Measurements from ENCODE around the gene ADGRD1.

ADGRD1 gene

GRCh38 chr12:130966443-130967030 is 12.8 kb downstream of the ADGRD1 start:
- no peak for DNase-seq (ENCODE audit: low spot score)

DNA sequence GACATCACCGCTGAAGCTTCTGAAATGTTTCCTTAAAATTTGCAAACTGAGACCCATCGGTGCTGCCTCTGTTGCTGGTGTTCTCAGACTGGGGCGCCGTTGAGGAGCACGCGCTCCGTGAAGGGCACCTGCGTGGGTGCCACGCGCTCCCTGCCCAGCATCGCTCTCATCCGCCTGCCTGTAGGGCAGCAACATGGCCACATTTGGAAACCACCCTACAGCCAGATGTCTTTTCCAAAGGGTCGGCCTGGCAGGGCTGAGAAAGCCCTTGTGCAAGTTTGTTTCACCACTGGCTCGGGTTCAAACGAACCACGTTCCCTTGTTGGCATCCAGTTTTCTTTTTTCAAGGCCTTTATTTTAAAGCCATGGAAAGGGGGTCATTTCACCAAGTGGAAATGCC is 13.9 kb downstream of the ADGRD1 start:
- DNase-seq (ENCODE audit: low spot score), result no peak

DNA sequence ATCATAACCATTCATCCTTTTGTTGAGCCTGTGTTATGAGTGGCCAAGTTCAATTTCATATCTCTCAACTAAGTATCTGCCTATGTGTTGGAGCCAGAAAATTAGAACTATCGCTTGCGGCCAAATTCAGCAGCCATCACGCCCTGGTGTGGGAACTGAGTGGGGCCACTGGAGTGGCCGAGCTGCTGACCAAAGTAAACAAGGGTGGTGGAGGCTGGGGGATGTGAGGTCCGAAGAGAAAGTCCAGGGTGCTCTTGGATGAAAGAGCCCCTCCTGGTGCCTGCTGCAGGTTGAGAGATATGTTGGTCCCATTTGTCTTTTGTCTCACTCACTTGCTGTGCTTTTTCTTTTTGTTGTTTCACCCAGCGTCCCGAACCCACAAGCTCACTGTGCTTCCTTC is 14.9 kb downstream of the ADGRD1 start:
- DNase-seq (ENCODE audit: low spot score), result no peak

DNA sequence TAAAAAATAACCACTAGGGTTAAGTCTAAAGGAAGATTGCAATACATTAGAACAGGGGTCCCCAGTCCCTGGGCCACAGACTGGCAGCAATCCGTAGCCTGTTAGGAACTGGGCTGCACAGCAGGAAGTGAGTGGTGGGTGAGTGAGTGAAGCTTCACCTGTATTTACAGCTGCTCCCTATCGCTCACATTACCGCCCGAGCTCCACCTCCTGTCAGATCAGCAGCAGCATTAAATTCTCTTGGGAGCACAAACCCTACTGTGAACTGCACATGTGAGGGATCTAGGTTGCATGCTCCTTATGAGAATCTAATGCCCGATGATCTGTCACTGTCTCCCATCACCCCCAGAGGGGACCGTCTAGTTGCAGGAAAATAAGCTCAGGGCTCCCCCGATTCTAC is 15.5 kb downstream of the ADGRD1 start:
- DNase-seq (ENCODE audit: low spot score), result no peak

DNA sequence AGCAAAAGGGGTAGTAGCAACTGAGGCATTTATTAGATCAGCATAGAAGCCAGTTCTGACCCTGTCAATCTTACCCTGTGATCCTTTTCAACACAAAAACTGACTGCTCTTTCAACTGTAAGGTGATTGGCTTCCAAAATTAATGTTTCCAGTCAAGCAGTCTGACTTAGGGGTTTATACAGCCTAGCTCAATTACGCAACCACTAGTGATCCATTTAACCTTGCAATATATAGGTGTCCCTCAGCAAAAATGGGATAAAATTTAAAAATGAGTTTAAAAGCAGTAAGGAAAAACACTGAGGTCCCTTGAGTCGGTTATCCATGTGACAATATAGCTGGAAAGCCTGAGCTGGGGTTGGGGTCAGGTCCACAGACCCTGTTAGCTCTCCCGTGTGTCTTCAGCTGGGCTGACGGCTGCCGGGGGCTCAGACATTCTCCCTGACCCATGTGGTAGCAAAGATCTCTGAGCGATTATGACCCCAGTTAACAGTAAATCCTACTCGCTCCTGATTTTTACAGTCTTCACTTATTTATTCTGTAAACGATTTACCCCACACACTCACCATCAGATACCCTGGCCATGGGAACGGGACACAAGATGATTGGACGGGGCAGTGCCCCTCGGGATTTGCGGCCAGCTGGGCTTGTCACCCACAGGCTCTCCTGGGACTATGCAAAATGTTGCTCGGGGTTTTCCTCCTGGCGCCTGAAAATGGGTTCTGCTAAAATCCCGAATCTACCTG is 16.6 kb downstream of the ADGRD1 start:
- no peak for DNase-seq (ENCODE audit: low spot score)

DNA sequence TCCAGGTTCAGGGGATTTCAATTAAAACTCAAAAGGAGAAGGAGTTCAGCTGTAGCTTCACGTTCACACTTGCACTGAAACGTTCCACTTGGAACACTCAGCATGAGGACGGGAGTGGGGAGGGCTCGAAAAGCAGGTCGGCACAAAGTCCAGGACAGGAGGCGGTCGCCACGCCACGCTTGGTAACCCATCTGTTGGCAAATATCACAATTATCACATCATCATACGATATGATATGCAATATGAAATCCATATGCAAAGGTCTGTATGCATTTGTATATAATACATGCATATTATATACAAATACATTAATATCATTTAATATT is 17.2 kb downstream of the ADGRD1 start:
- no peak for DNase-seq (ENCODE audit: low spot score)

DNA sequence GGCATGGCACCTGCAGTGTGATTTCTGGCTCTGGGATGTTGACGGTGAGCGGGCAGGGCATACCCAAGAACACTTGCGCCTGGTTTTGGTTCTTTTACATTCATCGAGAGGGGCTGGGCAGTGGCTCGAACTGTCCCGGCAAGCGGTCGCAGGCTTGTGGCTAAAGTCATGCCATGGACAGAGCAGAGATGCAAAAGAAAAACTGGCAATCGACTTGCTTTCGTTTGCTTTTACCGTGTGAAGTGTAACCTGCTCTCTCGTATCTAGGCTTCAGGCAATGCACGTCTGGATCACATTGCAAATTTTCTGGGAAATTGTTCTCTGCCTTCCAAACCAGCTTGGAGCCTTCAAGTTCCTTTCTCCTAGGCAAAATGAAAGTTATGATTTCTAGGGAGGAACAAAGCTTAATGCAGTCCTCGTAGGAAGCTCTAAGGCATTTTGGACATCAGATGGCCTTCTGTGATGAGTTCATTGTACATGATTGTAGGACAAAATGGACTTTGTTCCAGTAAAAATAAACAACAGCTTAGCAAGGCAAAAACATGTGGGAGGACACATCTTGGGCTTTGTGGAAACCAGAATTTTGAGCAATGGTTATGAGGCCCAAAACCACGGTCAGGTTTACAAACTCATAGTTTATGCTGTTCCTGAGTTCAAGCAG is 18.3 kb downstream of the ADGRD1 start:
- DNase-seq (ENCODE audit: low spot score), result no peak

GRCh38 chr12:130972586-130972950 is 18.9 kb downstream of the ADGRD1 start:
- no peak for DNase-seq (ENCODE audit: low spot score)

GRCh38 chr12:130973109-130973508 is 19.4 kb downstream of the ADGRD1 start:
- DNase-seq (ENCODE audit: low spot score), result no peak

GRCh38 chr12:130973906-130974305 is 20.2 kb downstream of the ADGRD1 start:
- no peak for DNase-seq (ENCODE audit: low spot score)

DNA sequence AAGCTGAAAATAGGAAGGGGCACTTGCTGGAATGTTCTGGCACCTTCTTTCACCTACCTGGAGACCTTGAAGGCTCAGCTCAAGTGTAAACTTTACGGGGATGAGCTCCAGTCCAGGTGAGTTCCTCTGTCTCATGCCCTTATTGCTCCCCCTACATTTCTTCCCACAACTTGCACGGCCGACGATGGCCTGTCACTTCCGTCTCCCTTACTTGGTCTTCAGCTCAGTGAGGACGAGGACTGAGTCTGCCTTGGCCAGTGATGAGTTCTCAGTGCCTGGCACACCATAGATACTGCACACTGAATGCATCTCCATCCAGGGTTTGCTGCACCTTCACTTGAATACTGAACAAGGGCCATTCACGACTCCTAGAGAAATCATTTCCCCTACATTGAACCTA is 21.4 kb downstream of the ADGRD1 start:
- no peak for DNase-seq (ENCODE audit: low spot score)

- DNase-seq (ENCODE audit: low spot score), result no peak
Observed at GRCh38 chr12:130976171-130976720, 22.5 kb downstream of the ADGRD1 start.

DNA sequence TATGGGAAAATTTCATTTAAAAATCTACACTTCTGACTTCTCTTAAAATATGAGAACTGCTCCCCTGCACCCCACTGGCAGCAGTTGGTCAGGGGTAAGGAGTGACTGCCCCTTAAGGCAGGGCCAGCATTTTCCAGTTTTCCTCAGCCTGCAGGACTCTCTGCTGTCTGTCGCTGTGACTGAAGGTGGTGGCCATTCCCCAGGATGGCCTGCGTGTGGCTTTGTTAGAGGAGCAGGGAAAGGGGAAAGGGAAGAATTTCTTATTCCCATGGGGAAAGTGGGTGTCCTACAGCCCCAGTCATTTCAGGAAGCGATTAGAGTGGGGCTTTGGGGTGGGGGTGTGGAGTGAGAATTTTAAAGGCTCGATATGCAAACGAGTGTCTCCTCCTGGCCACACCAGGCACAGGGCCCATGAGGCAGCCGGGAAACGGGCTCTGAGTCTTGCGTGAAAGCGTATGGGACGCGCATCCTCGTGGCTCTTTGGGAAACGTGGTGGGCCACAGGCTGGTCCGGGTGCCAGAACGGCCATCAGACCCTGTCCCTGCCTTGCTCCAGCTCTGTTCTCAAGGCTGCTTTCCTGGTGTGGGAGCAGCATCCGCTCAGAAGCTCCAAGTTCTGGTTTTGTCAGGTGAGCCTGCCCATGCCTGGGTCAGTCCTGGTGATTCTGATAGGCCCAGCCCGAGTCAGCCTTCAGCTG is 23.5 kb downstream of the ADGRD1 start:
- no peak for DNase-seq (ENCODE audit: low spot score)

DNA sequence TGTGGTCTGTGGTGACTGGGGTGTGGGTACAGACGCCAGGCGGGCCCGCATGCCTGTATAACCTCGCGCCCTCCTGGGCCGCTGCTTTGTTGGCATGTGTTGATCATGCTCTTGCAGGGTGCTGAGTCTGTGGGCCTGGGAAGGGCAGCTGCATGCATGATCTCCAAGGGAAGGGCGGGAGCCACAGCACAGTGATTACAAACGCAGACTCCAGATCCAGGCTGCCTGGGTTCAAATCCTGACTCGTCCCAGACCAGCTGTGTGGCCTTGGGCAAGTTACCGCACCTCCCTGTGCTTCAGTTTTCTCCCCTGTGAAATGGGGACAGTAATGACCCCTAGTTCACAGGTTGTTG is 24.0 kb downstream of the ADGRD1 start:
- no peak for DNase-seq (ENCODE audit: low spot score)

DNA sequence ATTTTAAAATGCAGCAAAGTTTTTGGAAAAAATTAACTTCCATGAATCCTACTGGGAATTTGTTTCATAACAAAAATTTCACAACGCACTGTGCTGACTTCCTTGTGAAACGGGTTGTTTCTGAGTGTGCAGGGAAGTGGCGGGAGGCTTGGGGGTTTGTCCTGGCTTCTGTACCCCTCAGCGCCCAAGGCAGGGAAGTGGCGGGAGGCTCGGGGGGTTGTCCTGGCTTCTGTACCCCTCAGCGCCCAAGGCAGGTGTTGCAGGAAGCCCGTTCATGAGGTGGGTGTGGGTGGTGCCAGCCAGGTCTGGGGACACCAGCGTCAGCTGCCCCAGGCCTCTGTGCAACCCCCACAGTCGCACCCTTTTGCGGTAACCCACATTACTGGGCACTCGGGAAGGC is 25.1 kb downstream of the ADGRD1 start:
- DNase-seq (ENCODE audit: low spot score), result no peak

- DNase-seq (ENCODE audit: low spot score), result no peak
Observed at GRCh38 chr12:130981074-130981742, 27.5 kb downstream of the ADGRD1 start.

DNA sequence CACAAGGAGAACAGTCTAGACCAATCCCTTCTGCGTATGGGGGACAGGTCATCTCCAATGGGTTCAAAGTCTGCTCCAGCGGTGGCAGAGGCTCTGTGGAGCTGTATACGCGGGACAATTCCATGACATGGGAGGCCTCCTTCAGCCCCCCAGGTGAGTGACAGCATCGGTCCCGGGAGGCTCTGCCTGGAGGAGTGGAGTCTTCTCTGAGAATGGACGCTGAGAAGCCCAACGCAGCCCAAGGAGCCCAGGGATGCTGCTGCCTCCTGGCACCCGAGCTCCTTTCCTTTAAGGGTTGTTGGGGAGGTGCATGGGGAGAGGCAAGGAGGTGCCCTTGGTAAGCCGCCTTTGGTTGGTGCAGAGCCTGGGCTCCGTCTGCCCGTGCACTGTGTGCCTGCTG is 28.2 kb downstream of the ADGRD1 start:
- DNase-seq (ENCODE audit: low spot score), result no peak

- no peak for DNase-seq (ENCODE audit: low spot score)
Observed at GRCh38 chr12:130982565-130983225, 29.0 kb downstream of the ADGRD1 start.

DNA sequence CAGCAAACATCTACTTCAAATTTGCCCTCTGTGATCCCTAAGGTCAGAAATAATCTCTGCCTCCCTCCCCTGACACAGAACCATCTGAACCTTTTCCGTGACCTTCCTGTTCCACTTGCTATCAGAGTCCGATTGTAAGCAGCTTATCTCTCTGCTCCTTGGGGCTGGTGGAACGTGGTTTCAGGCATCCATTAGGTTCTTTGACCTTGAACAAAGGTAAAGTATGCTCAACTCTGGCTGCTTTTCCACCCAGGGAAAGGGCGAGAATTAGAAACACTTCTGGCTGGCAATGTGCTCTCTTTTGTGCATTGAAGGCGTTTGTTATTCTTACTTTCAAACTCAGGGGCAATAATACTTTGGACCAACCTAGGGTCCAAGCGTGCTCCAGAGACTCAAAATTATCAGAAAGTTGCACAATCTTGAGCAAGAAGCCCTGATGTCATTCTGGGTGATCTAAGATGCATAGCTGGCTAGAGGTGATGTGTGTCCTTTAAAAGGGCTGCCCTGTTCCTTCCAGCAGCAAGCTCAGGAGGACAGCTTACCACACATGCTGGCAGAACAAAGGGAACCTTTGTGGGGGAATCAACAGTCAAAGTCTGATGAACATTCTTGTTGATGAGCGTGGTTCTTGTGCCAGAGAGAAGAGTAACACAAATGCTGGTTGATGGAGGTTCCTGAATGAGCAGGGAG is 29.8 kb downstream of the ADGRD1 start:
- no peak for DNase-seq (ENCODE audit: low spot score)

GRCh38 chr12:130984183-130985058 is 30.7 kb downstream of the ADGRD1 start:
- DNase-seq (ENCODE audit: low spot score), result no peak

Measured in hematopoietic multipotent progenitor cell treated with erythropoietin and hydrocortisone succinate and interleukin-3 and kit ligand, for 17 days (in vitro differentiated cells).